Measurements from ENCODE around the gene CPZ.
A peak's percentile ranks its signal among the peaks of the same experiment; 100 is the strongest.

CPZ gene

DNA sequence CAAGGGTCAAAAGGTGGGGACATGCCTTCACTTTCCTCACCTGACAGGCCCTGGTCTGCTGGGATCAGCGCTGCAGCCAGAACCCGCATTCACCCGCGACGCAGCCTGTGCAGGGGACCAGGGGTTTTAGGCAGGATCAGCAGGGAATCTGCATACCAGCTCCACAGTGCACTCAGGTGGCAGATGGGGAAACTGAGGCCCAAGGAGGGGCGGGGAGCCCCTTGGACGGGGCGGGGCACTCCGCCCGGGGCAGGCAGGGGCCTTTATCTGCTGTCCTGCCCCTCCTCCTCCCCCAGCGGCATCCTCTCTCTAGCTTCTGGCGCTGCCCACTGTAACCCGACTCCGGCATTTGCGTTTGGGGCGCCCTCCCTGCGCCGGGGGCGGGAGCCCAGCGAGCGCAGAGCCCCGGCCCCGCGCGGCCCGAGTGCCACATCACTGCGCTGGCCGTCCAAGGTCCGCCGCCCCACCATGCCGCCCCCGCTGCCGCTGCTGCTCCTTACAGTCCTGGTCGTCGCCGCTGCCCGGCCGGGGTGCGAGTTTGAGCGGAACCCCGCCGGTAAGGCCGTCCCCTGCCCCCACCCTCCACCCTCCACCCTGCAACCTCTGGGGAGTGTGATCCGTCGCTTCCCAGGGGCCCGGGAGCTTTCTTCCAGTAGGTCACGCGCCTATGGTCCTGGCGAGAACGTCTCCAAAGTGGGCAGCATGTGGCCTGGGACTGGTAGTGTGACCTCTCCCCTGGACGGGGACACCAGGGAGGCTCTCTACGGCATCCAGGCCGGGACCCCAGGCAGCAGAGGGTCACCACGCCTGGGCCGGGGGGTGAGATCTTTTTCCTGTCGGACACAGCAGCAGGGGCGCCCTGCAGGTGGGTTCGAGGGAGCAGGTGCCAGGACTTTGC is at the start of gene CPZ:
Gene CPZ, plus strand, starts transcription at position 400 of the 898 bp plus-strand sequence. Its CDS starts 69 bp downstream, at position 469.
- no peak for DNase-seq (ENCODE audit: low spot score)

GRCh38 chr4:8542776-8543525 is 49.6 kb upstream of the CPZ start:
- no peak for DNase-seq (ENCODE audit: low spot score)

- no peak for DNase-seq (ENCODE audit: low spot score)
Measured at GRCh38 chr4:8543623-8544022, 48.9 kb upstream of the CPZ start.

- DNase-seq (ENCODE audit: low spot score): peak; percentile 6
Measured at GRCh38 chr4:8544282-8544681, 48.3 kb upstream of the CPZ start.

GRCh38 chr4:8544741-8545438 is 47.7 kb upstream of the CPZ start:
- DNase-seq (ENCODE audit: low spot score): peak; percentile 20

DNA sequence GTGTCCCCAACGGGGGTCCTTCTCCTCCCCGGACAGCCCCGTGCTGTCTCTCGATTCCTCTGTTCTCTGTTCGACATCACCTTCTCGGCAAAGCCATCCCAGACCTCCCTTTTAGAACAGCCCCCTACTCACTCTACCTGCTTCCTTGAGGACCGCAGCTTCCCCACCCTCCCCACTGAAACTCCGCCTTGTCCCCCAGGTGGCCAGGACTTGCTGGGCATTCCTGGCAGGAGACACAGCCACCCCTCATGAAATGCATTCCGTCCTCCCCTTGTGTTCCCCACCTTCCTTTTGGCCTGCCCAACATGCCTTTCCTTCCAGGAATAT is 47.2 kb upstream of the CPZ start:
- DNase-seq (ENCODE audit: low spot score): no peak

DNA sequence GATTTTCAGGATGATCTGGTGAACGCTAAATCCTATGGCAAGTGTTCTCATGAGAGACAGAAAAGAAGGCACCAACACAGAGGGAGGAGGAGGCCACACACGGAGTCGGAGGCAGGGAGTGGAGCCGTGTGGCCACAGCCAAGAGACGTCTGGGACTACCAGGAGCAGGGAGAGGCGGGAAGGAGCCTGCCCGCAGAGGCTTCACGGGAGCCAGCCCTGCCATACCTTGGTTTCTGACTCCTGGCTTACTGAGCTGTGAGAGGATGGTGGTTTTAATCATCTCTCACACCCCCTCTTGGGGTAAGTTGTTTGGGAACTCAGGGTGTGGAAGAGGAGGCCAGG is 45.8 kb upstream of the CPZ start:
- DNase-seq (ENCODE audit: low spot score): no peak

DNA sequence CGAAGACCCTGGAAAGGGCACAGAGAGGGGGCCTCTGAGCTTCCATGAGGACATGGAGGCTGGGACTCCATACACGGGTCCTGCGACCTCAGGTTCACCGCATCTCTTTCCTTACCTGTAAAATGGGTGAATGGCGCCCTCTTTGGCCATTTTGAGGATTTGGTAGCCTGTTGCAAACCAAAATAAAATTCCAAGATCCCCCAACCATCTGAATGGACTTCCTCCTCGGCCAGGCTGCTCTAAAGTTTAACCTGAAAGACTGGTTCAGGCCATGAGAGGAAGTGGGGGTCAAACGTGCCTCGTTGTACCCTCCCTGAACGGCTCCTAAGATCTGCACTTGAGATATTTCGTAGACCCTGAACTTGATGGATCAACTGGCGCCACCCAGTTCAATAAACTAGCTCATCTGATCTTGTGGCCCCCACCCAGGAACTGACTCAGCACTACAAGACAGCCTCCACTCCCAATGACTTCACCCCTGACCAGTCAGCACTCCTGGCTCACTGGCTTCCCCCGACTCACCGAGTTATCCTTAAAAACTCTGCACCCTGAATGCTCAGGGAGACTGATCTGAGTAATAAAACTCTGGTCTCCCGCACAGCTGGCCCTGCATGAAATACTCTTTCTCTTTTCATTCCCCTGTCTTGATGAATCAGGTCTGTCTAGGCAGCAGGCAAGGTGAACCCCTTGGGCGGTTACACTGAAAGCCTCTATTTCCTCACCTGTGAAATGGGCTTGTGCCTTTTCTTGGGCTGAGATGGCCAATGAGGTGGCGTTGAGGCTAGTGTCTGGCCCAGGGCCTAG is 45.3 kb upstream of the CPZ start:
- DNase-seq (ENCODE audit: low spot score): peak; percentile 24

GRCh38 chr4:8547912-8548730 is 44.4 kb upstream of the CPZ start:
- DNase-seq (ENCODE audit: low spot score): no peak

- DNase-seq (ENCODE audit: low spot score): peak; percentile 26
Measured at GRCh38 chr4:8548731-8549351, 43.7 kb upstream of the CPZ start.

DNA sequence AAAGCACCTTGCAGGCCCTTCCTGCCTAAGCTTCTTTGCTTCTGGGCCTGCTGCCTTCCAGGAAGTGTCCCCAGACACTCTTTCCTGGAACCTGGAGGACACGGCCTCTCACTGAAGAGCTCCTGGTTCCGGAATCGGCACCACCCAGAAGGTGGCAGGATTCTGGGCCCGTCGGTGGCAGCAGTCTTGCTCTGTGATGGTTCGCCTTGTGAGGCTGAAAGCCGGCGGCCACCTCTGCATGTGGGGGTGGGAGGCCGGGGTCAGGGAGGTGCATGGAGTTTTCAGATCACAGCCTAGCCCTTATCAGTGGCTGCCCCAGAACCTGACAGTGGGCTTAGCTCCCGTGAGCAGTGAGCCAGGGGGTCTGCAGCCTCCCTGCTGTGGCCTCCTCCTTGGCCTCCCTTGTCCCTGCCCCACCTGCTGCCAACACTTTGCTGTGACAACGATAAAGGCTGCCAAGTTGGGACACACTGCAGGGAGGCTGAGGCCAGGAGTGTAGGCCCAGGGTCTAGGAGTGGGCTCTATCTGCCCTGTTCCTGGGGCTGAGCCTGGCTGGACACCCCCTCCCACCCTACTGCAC is 43.1 kb upstream of the CPZ start:
- DNase-seq (ENCODE audit: low spot score): no peak

DNA sequence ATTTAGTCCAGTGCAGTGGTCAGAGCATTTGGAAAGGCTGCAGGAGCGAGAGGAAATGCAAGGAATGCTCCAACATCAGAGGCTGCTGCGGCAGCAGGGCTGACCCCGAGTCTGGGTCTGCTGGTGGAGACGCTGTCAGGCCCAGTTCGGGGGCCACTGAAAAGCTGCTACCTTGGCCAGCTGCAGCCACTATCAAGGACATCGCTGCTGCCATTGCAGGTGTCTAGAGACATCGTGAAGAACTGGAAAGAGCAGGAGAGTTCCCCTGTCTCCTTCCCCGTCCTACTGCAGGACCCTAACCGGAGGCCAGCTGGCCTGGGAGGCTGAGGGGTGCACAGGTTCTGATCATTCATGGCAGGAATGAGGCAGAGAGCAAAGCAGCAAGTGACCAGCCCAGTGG is 41.9 kb upstream of the CPZ start:
- no peak for DNase-seq (ENCODE audit: low spot score)

- no peak for DNase-seq (ENCODE audit: low spot score)
Measured at GRCh38 chr4:8552024-8552423, 40.5 kb upstream of the CPZ start.

DNA sequence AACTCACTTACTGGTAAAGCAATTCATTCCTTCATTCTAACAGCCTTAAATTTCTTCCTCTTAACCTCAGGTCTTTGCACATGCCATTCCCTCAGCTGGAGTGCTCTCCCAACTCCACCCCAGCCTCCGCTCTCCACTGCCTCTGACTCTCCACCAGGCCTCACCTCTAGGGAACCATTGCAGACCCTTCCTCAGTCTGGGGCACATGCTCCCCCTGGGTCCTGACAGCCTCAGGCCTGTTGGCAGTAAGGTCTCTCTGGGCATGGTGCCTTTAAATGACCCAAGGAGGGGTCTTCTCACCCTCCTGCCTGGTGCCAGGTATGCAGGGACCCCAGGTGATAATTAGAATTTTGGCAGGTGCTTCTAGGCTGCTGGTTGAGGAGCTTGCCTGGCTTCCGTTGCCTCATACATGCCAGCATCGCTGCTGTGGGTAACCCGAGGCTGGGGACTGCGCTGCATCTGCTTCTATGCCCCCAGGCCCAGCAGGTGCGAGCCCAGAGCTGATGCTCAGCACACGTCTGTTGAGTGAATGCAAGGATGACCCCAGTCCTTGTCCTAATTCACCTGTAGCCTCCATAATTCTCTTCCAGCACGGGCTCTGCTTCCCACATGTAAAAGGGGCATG is 39.9 kb upstream of the CPZ start:
- no peak for DNase-seq (ENCODE audit: low spot score)

- DNase-seq (ENCODE audit: low spot score): peak; percentile 17
Measured at GRCh38 chr4:8553216-8553615, 39.3 kb upstream of the CPZ start.

- DNase-seq (ENCODE audit: low spot score): no peak
Measured at GRCh38 chr4:8553991-8554405, 38.6 kb upstream of the CPZ start.

- no peak for DNase-seq (ENCODE audit: low spot score)
Measured at GRCh38 chr4:8554555-8555100, 37.9 kb upstream of the CPZ start.

DNA sequence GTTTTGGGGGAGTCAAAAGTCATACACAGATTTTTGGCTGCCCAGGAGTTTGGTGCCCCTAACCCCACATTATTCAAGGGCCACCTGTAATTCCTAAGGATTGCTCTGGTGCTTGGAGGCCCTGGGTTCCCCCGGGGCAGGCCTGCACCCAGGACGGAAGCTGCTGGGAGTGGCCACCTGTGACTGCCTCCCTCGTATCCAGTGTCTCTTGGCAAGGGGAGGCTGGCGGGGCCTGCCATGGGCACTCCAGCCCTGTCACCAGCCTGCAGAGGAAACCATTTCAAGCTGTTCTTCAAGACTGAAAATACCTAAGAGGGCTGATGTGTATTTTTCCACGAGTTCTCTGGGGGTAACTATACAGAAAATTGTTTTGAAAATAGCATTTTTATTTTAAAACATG is 36.8 kb upstream of the CPZ start:
- DNase-seq (ENCODE audit: low spot score): no peak

DNA sequence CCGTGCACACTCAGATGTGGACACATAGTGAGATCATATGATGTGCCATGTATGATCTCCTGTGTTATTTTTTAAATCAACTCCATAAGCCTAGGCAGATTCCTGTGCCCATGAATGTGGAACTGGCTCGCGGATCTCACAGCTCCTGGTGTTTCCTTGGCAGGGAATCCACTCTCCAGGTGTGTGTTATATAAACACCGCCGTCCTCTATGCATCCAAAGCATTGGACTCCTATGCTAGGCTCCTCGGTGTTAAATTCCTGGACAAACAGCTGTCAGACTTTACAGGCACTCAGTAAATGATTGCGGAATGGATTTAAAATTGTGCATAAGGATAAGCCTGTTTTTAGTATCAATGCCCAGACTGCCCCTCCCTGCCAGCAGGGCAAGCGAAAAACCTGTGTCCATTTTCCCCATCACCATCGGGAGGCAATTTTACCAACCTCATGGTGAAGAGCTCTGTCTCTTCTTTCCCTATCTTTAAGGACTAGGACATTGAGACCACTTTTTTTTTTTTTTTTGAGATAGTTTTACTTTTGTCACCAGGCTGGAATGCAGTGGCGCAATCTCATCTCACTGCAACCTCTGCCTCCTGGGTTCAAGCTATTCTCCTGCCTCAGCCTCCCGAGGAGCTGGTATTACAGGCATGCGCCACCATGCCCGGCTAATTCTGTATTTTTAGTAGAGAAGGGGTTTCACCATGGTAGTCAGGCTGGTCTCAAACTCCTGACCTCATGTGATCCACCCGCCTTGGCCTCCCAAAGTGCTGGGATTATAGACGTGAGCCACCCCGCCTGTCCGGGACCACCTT is 36.0 kb upstream of the CPZ start:
- no peak for DNase-seq (ENCODE audit: low spot score)

Data from D341Med (cell line).